NCI-H82 (cell line): ENCODE measurements around the gene SLC10A6.

ENCODE experiments used
- DNase-seq: peaks from one replicate; lab custom pipeline; 2025; lab: John Stamatoyannopoulos, UW

The SLC10A6 gene

DNA sequence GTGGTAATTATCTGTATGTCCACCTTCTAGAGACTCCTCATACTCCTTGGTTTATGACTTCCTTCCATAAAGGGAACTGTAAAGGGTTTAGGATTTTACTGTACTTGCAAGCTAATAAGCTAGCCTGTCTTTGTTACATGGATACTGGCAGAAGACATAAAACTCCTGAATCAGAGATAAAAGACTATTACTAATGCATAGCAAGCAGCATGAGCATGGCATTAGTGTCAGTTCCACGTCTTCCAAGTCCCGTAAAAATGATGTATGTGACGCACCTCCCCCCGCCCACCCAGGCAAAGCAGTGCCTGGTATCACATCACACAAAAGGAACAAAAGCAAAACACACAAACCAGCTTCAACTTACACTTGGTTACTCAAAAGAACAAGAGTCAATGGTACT lies 71.0 kb downstream of the SLC10A6 start:
- no peak for DNase-seq

DNA sequence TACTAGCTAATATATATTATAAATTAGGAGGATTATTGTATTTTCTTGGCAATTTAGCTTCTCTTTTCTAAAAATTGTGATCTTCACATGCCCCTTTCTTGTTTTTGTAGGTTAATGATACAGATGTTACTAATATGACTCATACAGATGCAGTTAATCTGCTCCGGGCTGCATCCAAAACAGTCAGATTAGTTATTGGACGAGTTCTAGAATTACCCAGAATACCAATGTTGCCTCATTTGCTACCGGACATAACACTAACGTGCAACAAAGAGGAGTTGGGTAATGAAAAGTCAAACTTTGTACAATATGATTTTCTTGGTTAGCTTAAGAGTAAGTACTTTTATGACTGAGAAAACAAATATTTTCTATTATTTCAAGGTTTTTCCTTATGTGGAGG lies 74.1 kb downstream of the SLC10A6 start:
- no peak for DNase-seq
